ENCODE data around the gene RNF166. TPM values are rescaled to one million over a fixed set of nuclear protein-coding genes. Genes with fewer than 3 reads are reported as not detected.
A peak's percentile ranks its signal among the peaks of the same experiment; 100 is the strongest.

The RNF166 gene
- total and polyA plus RNA-seq, 2 of the 13 experiments (the other 11 are each of a cell fraction or from before 2014, with no cell fraction given): 21.4 to 23.0 TPM

DNA sequence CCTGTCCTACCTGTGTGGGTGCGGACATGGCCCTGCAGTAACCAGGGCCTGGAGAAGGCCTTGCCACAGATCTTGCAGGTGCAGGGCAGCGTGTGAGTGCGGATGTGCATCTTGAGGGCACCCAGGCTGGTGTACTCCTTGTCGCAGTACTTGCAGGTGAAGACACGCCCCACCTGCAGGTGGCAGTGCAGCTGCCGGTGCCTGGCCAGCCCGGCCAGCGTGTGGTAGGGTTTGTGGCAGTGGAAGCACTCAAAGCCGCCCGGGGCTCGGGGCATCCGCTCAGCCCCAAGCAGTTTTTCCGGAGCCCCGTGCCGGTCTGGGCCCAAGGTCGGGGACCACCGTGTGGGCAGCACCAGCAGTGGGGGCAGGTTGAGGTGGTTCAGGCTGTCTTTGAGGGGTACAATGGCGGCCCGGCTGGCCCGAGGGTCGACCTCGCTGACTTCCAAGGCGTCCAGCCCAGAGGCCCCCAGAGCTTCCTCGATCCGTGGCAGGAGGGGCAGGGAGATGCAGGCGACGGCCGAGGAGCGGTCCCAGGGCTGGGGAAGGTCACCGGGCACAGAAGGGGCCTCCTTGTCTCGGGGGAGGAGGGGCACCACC lies 25.0 kb downstream of the RNF166 start (continued):
- TF ChIP-seq, protein P1, sequence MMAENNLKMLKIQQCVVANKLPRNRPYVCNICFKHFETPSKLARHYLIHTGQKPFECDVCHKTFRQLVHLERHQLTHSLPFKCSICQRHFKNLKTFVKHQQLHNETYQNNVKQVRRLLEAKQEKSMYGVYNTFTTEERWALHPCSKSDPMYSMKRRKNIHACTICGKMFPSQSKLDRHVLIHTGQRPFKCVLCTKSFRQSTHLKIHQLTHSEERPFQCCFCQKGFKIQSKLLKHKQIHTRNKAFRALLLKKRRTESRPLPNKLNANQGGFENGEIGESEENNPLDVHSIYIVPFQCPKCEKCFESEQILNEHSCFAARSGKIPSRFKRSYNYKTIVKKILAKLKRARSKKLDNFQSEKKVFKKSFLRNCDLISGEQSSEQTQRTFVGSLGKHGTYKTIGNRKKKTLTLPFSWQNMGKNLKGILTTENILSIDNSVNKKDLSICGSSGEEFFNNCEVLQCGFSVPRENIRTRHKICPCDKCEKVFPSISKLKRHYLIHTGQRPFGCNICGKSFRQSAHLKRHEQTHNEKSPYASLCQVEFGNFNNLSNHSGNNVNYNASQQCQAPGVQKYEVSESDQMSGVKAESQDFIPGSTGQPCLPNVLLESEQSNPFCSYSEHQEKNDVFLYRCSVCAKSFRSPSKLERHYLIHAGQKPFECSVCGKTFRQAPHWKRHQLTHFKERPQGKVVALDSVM (CRISPR knock-in tag; IDR thresholded peaks at IDR 0.05): no peak
- TF ChIP-seq ZNF7 (CRISPR knock-in tag; IDR thresholded peaks at IDR 0.05): no peak
- no peak for TF ChIP-seq PHF21A (CRISPR knock-in tag; IDR thresholded peaks at IDR 0.05)
- TF ChIP-seq ZKSCAN8 (CRISPR knock-in tag; IDR thresholded peaks at IDR 0.05; ENCODE audit: borderline replicate concordance): no peak
- TF ChIP-seq, protein P2, sequence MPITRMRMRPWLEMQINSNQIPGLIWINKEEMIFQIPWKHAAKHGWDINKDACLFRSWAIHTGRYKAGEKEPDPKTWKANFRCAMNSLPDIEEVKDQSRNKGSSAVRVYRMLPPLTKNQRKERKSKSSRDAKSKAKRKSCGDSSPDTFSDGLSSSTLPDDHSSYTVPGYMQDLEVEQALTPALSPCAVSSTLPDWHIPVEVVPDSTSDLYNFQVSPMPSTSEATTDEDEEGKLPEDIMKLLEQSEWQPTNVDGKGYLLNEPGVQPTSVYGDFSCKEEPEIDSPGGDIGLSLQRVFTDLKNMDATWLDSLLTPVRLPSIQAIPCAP (CRISPR knock-in tag; IDR thresholded peaks at IDR 0.05; ENCODE audit: low read depth): no peak
- TF ChIP-seq ZNF430 (CRISPR knock-in tag; IDR thresholded peaks at IDR 0.05): peak; percentile 66; the same call in 1 of the 2 replicates
- peak; percentile 24 for TF ChIP-seq ZNF891 (CRISPR knock-in tag; IDR thresholded peaks at IDR 0.05)
- TF ChIP-seq GPN1 (CRISPR knock-in tag; IDR thresholded peaks at IDR 0.05; ENCODE audit: borderline replicate concordance): no peak
- no peak for TF ChIP-seq NPAS2 (CRISPR knock-in tag; IDR thresholded peaks at IDR 0.05; ENCODE audit: borderline replicate concordance)
- TF ChIP-seq CAMTA2 (CRISPR knock-in tag; IDR thresholded peaks at IDR 0.05; ENCODE audit: borderline replicate concordance): no peak
- TF ChIP-seq ZNF644 (CRISPR knock-in tag; IDR thresholded peaks at IDR 0.05; ENCODE audit: low read depth): no peak
- TF ChIP-seq ZSCAN25 (CRISPR knock-in tag; IDR thresholded peaks at IDR 0.05): no peak
- TF ChIP-seq, protein P3, sequence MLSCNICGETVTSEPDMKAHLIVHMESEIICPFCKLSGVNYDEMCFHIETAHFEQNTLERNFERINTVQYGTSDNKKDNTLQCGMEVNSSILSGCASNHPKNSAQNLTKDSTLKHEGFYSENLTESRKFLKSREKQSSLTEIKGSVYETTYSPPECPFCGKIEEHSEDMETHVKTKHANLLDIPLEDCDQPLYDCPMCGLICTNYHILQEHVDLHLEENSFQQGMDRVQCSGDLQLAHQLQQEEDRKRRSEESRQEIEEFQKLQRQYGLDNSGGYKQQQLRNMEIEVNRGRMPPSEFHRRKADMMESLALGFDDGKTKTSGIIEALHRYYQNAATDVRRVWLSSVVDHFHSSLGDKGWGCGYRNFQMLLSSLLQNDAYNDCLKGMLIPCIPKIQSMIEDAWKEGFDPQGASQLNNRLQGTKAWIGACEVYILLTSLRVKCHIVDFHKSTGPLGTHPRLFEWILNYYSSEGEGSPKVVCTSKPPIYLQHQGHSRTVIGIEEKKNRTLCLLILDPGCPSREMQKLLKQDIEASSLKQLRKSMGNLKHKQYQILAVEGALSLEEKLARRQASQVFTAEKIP (CRISPR knock-in tag; IDR thresholded peaks at IDR 0.05; ENCODE audit: borderline replicate concordance): no peak
- TF ChIP-seq SIX1 (CRISPR knock-in tag; IDR thresholded peaks at IDR 0.05; ENCODE audit: borderline replicate concordance): no peak
- TF ChIP-seq HOXA9 (CRISPR knock-in tag; IDR thresholded peaks at IDR 0.05; ENCODE audit: borderline replicate concordance): 0 out of 2 replicates have a peak, but pooled peaks have one; percentile 53
- no peak for TF ChIP-seq MIXL1 (CRISPR knock-in tag; IDR thresholded peaks at IDR 0.05)
- TF ChIP-seq HNRNPK (IDR thresholded peaks at IDR 0.05; ENCODE audit: low read depth, low read length, poor library complexity, severe bottlenecking): no peak
- TF ChIP-seq, protein P4, sequence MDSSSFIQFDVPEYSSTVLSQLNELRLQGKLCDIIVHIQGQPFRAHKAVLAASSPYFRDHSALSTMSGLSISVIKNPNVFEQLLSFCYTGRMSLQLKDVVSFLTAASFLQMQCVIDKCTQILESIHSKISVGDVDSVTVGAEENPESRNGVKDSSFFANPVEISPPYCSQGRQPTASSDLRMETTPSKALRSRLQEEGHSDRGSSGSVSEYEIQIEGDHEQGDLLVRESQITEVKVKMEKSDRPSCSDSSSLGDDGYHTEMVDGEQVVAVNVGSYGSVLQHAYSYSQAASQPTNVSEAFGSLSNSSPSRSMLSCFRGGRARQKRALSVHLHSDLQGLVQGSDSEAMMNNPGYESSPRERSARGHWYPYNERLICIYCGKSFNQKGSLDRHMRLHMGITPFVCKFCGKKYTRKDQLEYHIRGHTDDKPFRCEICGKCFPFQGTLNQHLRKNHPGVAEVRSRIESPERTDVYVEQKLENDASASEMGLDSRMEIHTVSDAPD (CRISPR knock-in tag; IDR thresholded peaks at IDR 0.05): no peak
- no peak for TF ChIP-seq NFIC (IDR thresholded peaks at IDR 0.05; ENCODE audit: low read length)
- TF ChIP-seq, protein P5, sequence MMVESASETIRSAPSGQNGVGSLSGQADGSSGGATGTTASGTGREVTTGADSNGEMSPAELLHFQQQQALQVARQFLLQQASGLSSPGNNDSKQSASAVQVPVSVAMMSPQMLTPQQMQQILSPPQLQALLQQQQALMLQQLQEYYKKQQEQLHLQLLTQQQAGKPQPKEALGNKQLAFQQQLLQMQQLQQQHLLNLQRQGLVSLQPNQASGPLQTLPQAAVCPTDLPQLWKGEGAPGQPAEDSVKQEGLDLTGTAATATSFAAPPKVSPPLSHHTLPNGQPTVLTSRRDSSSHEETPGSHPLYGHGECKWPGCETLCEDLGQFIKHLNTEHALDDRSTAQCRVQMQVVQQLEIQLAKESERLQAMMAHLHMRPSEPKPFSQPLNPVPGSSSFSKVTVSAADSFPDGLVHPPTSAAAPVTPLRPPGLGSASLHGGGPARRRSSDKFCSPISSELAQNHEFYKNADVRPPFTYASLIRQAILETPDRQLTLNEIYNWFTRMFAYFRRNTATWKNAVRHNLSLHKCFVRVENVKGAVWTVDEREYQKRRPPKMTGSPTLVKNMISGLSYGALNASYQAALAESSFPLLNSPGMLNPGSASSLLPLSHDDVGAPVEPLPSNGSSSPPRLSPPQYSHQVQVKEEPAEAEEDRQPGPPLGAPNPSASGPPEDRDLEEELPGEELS (CRISPR knock-in tag; IDR thresholded peaks at IDR 0.05): no peak
- no peak for TF ChIP-seq ZNF232 (CRISPR knock-in tag; IDR thresholded peaks at IDR 0.05; ENCODE audit: borderline replicate concordance)
